Stimulated activated CD4-positive, alpha-beta T cell treated with anti-CD3 and anti-CD28 coated beads, Interleukin-2, amount 100 ng/mL, for 4 hours (primary cell): ENCODE measurements around the gene SLC25A4.
A peak's percentile ranks its signal among the peaks of the same experiment; 100 is the strongest.
"Not testable (repeated sequence)": the region's sequence is repeated elsewhere in the genome, so short reads cannot be mapped to it uniquely, and the experiment has no call there.

Source experiments
- DNase-seq: peaks from one replicate; pipeline ENCODE4 v3.0.0-alpha.2; 2020; ENCODE audit warnings: low read depth

SLC25A4 gene

DNA sequence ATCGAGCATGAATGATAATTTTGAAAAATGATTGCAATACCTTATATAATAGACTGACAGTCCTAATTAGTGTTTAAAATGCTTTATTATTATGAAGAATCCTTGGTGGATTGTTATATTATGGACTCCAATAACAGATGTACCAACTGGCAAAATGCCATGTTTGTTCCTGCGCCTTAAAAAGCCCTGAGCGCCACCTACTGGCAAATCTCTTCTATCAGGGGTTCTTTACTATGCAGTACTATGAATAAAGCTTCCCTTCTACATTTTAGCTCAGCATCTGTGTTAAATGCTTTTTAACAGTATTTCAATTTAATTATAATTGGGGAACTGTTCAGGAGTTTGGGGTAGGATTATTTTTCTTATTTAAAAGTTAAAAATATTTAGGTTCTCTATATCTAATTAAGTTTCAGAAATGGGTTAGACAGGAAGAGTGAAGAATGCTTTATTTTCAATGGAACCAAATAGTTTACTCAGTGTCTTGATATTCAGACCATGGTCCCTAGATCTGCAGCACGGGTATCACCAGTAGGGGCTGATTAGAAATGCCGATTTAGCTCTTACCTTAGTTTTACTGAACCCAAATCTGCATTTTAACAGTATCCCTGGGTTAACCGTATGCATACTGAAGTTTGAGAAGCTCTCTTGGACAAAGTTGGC is 40.7 kb downstream of the SLC25A4 start:
- DNase-seq, result peak; percentile 70

DNA sequence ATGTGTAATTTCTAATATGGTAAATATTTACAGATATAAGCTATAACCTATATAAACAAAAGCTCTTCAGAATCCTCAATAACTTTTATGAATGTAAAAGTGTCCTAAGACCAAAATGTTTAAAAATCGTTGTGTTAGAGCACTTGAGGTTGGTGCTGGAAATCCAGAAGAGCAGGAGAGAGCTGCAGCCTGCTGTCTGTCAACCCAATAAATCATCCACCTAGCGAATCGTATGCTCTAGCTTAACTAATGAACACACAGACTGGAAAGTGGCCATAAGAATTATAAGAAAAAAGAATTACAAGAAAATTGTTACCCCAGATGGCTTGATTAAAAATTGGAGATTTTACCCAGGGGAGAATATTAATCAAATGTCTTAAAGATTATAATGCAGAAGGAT is 43.7 kb downstream of the SLC25A4 start:
- DNase-seq, result no peak

GRCh38 chr4:185189606-185190305 is 46.7 kb downstream of the SLC25A4 start:
- no peak for DNase-seq

GRCh38 chr4:185190306-185190856 is 47.3 kb downstream of the SLC25A4 start:
- no peak for DNase-seq

DNA sequence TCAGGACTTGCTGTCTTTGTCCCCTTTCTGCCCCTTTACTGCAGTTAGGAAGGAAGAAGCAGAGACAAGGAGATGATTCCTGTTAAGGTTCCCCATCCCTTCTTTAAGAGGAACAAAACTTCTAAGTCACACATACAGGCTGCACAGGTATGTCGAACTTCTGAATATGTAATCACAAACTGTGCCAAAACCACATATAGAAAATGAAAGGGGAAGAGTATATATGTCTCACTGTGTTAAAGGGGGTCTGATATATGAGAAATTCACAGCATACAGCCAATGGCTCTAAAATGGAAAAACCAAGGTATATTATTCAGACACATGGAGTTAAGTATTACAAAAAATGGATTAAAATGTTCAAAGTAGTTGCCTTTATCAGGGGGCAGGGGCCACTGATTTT is 49.0 kb downstream of the SLC25A4 start:
- no peak for DNase-seq

DNA sequence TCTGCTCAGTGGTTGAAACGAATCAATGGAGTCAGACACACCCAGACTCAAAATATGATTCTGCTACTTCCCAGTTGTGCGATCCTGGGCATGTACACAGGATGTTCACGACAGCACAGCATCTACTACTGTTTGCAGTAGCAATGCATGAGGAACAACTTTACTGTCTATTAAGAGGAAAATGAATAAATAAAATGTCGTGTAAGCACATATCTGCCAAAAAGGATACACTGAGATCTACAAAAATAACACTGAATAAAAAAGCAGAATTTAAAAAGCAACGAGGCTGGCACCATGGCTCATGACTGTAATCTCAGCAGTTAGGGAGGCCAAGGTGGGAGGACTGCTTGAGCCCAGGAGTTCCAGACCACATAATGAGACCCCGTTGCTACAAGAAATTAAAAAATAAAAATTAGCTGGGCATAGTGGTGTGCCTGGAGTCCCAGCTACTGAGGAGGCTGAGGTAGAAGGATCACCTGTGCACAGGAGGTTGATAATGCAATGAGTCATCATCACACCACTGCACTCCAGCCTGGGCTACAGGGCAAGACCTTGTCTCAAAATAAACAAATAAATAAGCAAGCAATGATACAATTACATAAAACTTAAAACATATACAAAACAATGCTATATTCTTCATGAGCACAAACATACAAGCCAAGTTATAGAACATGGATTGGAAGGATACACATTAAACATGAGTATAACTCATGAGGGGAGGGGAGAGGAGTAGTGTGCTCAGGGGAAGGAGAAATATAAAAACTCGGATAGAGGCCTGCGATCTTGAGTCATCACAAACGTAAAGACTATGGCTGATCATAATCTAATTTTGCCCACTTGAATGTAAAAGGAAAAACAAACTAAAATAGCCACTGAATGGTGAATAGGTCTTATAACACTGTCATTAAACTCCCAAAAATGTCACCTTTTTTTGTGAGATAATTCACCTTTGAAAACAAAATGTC is 52.1 kb downstream of the SLC25A4 start:
- no peak for DNase-seq

- no peak for DNase-seq
These were observed 53.4 kb downstream of the SLC25A4 start for GRCh38 chr4:185196437-185196836.

GRCh38 chr4:185198189-185198588 is 55.1 kb downstream of the SLC25A4 start:
- not testable (repeated sequence) for DNase-seq
